GM11168 (cell line): Measurements from ENCODE around the gene CSNK1G3.

Experiments used
- in situ Hi-C: fragments of 300-500 bp; cut with MboI; formaldehyde crosslinking; loops from one replicate; pipeline ENCODE4 v1.12.0; 2022; ENCODE audit warnings: low sequenced_read_pairs; ENCODE audit not compliant: unreplicated experiment

CSNK1G3 gene

DNA sequence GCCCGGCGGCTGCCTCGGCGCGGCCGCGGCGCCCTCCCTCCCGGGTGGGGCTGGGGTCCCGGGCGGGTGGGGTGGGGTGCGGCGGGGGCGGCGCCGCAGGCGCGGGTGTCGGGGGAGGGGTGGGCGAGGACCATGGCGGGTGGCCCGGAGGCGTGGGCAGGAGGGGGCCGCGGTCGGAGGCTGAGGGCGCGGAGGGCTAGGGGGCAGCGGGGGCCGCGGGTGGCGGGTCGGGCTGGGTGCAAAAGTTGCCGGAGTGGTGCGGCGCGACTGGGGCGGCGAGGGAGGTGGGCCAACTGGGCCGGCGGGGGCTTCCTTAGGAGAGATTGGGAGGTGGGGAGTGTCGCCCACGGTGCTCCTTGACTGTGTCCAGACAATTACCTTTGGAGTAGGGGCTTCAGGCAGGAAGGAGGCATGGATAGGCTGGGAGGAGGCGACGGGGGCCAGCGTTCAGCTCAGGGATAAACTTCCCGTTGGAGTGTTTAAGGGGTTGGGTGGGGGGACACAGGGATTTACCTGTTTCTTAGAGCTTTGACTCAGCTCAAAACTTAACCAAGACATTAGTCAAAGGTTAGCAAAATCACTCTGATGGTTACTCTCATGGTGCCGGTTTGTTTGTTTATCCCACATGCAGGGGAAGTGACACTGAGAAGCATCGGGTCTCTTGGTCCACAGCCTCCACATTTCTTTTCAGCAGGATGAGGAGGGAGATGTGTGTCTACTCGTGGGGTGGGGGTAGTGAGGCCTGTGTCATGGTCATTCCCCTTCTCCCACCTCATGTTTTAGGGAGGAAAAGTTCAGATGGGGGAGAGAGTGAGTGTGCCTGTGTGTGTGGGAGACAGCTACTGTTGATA is 859 bp downstream of the CSNK1G3 start:
- in situ Hi-C loops: no loop called here

- in situ Hi-C loops: no loop called here
Observed at GRCh38 chr5:123514615-123515355, 2.8 kb downstream of the CSNK1G3 start.

- in situ Hi-C loops: no loop called here
Observed at GRCh38 chr5:123515904-123516303, 3.9 kb downstream of the CSNK1G3 start.

DNA sequence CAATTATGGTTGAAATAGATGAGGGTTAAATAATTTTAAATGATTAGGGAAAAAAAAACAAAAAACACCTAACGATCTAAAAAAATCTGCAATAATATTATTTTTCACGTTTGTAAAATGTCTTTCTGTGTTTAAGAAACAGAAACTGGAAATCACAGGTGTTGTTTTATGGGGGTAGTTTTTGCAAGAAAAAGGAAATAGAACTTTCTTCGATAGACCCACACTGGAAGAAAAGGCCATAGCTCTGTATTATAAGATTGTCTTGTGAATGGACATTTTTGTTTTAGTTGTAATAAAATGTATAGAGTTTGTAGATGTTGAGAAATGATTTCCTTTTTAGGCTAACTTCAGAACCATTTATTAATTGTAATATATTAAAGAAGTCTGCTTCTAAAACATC is 5.5 kb downstream of the CSNK1G3 start:
- in situ Hi-C loops: no loop called here

DNA sequence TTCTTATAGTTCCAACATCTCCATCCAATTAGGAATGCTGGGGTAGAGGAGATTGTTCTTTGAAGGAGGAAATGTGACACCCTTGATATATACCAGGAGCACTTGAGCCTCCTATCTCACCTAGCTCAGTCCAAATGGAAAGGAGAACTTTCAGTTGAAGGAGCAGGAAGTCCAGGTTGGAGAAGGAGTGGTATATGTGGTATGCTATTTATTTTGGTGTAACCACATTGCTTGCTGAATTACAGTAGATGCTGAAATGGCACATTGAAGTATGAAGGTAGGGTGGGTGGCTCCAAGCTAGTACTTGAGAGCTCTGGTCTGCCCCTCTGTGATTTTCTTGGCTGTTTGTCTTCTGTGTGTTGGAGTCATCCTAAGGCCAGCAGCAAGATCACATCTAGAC is 6.1 kb downstream of the CSNK1G3 start:
- in situ Hi-C loops: no loop called here

- in situ Hi-C loops: no loop called here
Observed at GRCh38 chr5:123520677-123521247, 8.8 kb downstream of the CSNK1G3 start.

GRCh38 chr5:123524146-123524545 is 12.2 kb downstream of the CSNK1G3 start:
- in situ Hi-C loops: no loop called here

- in situ Hi-C loops: no loop called here
Observed at GRCh38 chr5:123527190-123527589, 15.2 kb downstream of the CSNK1G3 start.

DNA sequence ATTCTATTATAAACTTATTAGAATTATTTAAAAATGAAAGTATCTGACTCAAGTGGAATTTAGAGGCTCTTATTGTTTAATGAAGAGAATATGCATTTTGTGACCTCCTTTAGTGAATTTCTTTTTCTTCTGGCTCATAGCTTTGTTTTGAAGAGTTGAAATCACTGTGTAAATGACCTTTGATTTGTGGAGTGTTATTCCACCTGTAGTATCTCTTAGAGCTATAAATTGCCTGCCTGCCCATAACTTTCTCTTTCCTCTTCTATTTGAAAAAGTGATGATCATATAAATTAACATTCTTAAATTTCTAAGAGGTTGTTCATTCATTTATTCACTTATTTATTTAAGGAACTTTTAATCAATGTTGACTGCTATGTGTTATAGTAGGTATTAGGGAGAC is 16.1 kb downstream of the CSNK1G3 start:
- in situ Hi-C loops: no loop called here

- in situ Hi-C loops: no loop called here
Observed at GRCh38 chr5:123528878-123529277, 16.9 kb downstream of the CSNK1G3 start.

DNA sequence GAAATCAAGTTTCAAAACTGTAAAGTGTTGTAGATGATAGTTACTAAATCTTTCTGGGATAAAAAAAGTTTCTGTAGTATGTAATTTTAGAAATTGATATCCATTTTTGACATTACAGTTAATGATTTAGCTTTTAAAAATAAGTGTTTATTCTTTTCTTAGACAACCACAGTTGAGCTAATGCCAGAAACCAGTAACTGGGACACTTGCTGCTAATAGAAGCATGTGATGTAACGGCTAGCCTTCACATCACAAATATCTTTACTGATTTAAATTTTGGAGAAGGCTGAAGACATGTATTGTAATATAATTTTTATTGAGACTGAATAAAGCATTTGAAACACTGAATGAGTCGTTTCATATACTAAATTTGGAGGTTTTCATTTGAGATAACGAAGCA is 18.8 kb downstream of the CSNK1G3 start:
- in situ Hi-C loops: no loop called here

DNA sequence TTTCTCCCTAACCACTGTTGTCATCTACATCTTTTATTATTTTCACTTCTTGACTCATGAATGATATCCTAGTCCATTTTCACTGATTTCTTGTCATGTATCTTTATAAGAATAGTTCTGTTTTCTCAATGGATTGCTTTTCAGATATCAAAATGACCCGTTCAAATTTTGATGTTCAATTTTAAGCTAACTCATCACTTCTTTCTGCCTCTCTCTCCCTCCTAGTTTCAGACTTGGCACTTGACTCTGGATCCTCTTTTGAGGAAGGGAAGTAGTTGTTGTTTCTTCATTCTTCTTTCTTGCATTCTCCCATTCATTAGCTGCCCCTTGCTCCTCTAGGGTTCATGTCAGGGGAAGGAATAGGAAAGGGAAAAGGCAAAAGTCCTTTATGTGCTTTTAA is 23.7 kb downstream of the CSNK1G3 start:
- in situ Hi-C loops: no loop called here

DNA sequence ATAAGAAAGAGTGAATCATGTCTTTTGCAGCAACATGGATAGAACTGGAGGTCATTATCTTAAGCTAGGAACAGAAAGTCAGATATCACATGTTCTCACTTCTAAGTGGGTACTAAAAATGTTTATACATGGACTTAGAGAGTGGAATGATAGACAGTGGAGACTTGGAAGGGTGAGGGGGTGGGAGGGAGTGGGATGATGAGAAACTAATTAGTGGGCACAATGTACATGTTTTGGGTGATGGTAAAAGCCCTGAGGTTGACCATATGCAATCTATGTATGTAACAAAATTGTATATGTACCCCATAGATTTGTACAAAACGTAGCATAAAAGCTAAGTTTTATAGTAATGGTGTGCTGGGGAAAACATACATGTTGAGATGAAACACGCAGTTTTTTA is 25.3 kb downstream of the CSNK1G3 start:
- in situ Hi-C loops: no loop called here

DNA sequence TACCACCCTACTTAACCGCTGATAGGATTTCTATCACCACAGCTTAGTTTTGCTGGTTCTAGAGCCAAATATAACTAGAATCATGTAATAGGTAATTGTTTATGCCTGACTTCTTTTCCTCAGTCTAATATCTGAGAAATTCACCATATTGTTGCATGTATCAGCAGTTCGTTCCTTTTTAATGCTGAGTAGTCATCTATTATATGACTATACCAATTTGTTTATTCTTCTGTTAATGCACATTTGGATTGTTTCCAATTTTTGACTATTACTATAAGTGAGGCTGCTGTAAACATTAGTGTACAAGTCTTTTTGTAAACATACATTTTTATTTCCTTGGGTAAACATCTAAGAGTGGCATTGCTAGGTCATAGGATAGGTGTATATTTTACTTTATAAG is 25.9 kb downstream of the CSNK1G3 start:
- in situ Hi-C loops: no loop called here

- in situ Hi-C loops: no loop called here
Observed at GRCh38 chr5:123538670-123539459, 26.9 kb downstream of the CSNK1G3 start.

GRCh38 chr5:123540534-123540933 is 28.6 kb downstream of the CSNK1G3 start:
- in situ Hi-C loops: no loop called here

GRCh38 chr5:123543438-123543837 is 31.5 kb downstream of the CSNK1G3 start:
- in situ Hi-C loops: no loop called here

- in situ Hi-C loops: no loop called here
Observed at GRCh38 chr5:123545506-123545905, 33.5 kb downstream of the CSNK1G3 start.

DNA sequence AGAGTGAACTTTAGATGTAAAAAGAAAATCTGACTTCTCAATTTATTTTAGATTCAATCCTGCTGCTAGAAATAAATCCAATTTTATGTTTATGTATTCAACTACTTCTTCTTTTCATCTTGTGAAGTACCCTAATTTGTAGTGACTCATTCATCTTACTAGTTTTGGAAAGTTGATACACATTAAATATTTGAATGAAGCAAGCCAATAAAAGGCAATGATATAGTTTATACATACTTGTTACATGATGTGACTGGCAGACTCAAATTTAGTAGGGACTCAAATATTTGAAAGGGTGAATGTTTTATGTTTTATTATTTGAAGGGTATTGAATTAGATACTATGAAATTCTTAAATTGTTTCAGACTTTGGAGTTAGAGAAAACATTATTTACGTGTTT is 34.7 kb downstream of the CSNK1G3 start:
- in situ Hi-C loops: no loop called here

DNA sequence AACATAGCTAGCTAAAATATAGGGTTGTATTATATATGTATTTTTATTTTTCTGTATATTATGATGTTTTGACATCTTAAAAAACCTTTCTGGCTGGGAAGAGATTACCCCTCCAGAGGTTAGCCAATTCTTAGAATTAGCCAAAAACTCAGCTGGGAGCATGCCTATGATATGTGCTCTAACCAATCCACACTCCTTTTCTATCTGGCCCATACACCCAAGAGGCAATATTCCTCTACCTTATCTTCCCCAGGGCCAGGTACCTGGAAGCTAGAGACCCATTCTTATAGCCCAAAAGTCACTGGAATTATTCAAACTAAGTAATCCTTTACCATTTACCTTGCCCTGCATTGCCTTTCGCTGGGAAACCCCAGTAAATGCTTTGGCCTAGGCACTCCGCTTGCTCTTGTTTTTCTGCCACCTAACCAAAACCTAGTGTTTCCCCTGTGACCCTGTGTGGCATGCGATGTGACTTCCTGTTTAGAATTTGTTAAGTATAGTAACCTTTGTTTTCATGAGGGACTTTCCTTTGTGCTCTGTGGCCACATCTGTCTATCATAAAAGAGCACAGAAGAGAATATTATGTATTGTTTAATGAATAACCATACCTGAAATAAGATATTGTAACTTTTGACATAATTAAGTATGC is 37.4 kb downstream of the CSNK1G3 start:
- in situ Hi-C loops: no loop called here
